Epithelial cell of proximal tubule (primary cell): ENCODE measurements around the gene MIX23. TPM values are rescaled to one million over a fixed set of nuclear protein-coding genes. Genes with fewer than 3 reads are reported as not detected.
A peak's percentile ranks its signal among the peaks of the same experiment; 100 is the strongest.

Source experiments
- DNase-seq: peaks from one replicate; pipeline ENCODE4 v3.0.0-alpha.2; 2011; ENCODE audit warnings: low read depth
- H3K4me3 ChIP-seq: 2 replicates; pipeline ENCODE4 v1.5.1; 2011; ENCODE audit warnings: low read depth, mild to moderate bottlenecking, low read length
- CTCF ChIP-seq: conservative IDR thresholded peaks from 2 replicates; pipeline ENCODE4 v1.5.1; 2012; ENCODE audit warnings: low read depth, mild to moderate bottlenecking, low read length
- total RNA-seq: library from RNA; depleted of rRNA; stranded (reverse); fragments of >200 nt; gene quantifications from 2 replicates; pipeline ENCODE4 v1.2.3, GENCODE V29; 2015

Gene MIX23
- total RNA-seq, 1 donor from 2014 or later = 43.2 TPM

- TF ChIP-seq CTCF = no peak
- no peak for DNase-seq
- H3K4me3 ChIP-seq = no peak overlapping the region
Measured at GRCh38 chr3:122365073-122365472, 18.0 kb downstream of the MIX23 start.

- no peak for TF ChIP-seq CTCF
- H3K4me3 ChIP-seq = no peak overlapping the region
- DNase-seq = no peak
Measured at GRCh38 chr3:122364490-122364889, 18.5 kb downstream of the MIX23 start.

- DNase-seq = no peak
- no peak for TF ChIP-seq CTCF
Measured at GRCh38 chr3:122362026-122362425, 21.0 kb downstream of the MIX23 start.

GRCh38 chr3:122358703-122359032 lies 24.4 kb downstream of the MIX23 start:
- no peak for DNase-seq

More at GRCh38 chr3:122362026-122362425, 21.0 kb downstream of the MIX23 start:
- no peak overlapping the region for H3K4me3 ChIP-seq

GRCh38 chr3:122357828-122358702 lies 25.0 kb downstream of the MIX23 start:
- TF ChIP-seq CTCF = no peak
- H3K4me3 ChIP-seq = no peak overlapping the region
- no peak for DNase-seq

More at GRCh38 chr3:122358703-122359032, 24.4 kb downstream of the MIX23 start:
- no peak for TF ChIP-seq CTCF
- no peak overlapping the region for H3K4me3 ChIP-seq

GRCh38 chr3:122356402-122356801 lies 26.6 kb downstream of the MIX23 start:
- peak; percentile 80 for TF ChIP-seq CTCF
- DNase-seq = no peak

GRCh38 chr3:122355612-122356011 lies 27.4 kb downstream of the MIX23 start:
- TF ChIP-seq CTCF = no peak
- H3K4me3 ChIP-seq = no peak overlapping the region
- DNase-seq = no peak

More at GRCh38 chr3:122356402-122356801, 26.6 kb downstream of the MIX23 start:
- no peak overlapping the region for H3K4me3 ChIP-seq
